NCI-H748 treated with DMSO at 0.1 percent for 48 hours (cell line): ENCODE data around the gene OR1K1.

Source experiments
- DNase-seq: peaks from one replicate; lab custom pipeline; 2025; lab: John Stamatoyannopoulos, UW

OR1K1 gene, protein sequence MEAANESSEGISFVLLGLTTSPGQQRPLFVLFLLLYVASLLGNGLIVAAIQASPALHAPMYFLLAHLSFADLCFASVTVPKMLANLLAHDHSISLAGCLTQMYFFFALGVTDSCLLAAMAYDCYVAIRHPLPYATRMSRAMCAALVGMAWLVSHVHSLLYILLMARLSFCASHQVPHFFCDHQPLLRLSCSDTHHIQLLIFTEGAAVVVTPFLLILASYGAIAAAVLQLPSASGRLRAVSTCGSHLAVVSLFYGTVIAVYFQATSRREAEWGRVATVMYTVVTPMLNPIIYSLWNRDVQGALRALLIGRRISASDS

GRCh38 chr9:122800066-122801060, at the start of gene OR1K1:
Gene OR1K1, plus strand, starts transcription at chr9:122800123. Its CDS starts 0 bp downstream, at chr9:122800123.
- DNase-seq, result no peak

GRCh38 chr9:122754825-122755224, 45.1 kb upstream of the OR1K1 start:
- no peak for DNase-seq

- DNase-seq, result no peak
Measured at GRCh38 chr9:122767817-122768216, 32.1 kb upstream of the OR1K1 start.

GRCh38 chr9:122777052-122777451, 22.9 kb upstream of the OR1K1 start:
- no peak for DNase-seq

GRCh38 chr9:122777935-122778627, 21.8 kb upstream of the OR1K1 start:
- no peak for DNase-seq

- no peak for DNase-seq
Measured at GRCh38 chr9:122779181-122779580, 20.7 kb upstream of the OR1K1 start.

- no peak for DNase-seq
Measured at GRCh38 chr9:122780026-122780425, 19.9 kb upstream of the OR1K1 start.

DNA sequence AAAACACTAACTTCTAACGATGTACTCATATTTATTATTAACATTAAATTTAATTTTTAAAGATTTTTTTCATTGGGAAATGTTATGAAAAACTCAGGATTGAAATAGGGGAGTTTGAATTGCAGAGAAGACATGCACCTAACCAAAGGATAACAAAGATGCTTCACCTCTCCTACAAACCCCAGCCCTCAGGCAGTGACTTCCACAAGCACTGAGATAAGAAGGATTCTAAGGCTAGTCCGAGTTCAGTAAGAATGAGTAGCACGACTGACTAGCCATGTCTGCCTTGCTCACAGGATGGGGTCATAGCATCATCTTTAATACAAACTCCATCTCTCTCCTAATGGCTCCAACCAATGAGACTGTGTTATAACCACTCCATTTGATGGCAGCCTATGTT, 18.3 kb upstream of the OR1K1 start:
- DNase-seq, result no peak

GRCh38 chr9:122785269-122785668, 14.7 kb upstream of the OR1K1 start:
- no peak for DNase-seq

GRCh38 chr9:122786338-122786737, 13.6 kb upstream of the OR1K1 start:
- DNase-seq, result no peak

GRCh38 chr9:122788831-122789230, 11.1 kb upstream of the OR1K1 start, which contains the start of gene OR5C1:
Gene OR5C1, plus strand, starts transcription at chr9:122788933. Its CDS starts 0 bp downstream, at chr9:122788933.
- DNase-seq, result no peak

- no peak for DNase-seq
Measured at GRCh38 chr9:122789256-122790046, 10.5 kb upstream of the OR1K1 start.

GRCh38 chr9:122791872-122792669, 7.9 kb upstream of the OR1K1 start:
- no peak for DNase-seq

- no peak for DNase-seq
Measured at GRCh38 chr9:122797316-122798063, 2.4 kb upstream of the OR1K1 start.

DNA sequence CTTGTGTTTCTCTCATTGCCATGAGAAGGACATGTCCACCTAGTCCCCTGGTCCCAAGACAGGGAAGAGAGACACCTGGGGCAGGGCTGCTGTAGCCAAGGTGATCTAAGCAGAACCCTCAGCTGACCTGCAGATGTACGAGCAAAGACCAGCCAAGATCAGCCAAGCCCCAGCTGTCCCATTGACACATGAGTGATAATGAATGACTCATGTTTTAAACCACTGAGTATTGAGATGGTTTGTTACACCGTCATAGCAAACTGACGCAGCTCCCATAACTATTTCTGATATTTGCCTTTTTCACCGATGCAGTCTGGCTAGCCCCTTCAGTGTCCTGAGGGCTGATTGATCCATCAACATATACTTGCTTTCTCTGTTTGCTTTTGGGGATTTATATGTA, 6.7 kb downstream of the OR1K1 start:
- DNase-seq, result no peak

DNA sequence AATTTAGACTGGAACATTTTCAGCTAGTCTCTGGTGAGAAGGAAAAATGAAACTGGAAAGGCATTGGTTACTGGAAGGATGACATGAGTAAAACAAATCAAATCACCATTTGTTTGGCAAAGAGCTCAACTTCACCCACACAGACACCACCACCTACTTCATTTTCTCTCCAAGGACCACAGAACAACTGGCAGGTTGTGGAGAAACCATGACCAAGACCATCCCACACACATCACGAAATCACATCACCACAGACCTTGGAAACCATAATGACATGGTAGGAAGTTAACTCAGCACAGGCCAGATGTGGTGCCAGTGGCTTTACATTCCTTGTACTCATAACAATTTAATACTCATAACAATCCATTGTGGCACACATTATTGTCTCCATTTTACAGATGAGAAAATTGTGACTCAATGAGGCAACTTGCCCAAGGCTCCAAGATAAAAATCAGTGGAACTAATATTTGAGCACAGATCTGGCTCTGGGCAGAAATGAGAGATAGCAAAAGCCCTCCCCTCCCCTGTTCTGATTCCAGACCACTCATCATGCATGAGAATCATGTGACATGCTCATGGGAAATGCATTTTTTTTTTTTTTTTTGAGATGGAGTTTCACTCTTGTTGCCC, 7.5 kb downstream of the OR1K1 start:
- no peak for DNase-seq

DNA sequence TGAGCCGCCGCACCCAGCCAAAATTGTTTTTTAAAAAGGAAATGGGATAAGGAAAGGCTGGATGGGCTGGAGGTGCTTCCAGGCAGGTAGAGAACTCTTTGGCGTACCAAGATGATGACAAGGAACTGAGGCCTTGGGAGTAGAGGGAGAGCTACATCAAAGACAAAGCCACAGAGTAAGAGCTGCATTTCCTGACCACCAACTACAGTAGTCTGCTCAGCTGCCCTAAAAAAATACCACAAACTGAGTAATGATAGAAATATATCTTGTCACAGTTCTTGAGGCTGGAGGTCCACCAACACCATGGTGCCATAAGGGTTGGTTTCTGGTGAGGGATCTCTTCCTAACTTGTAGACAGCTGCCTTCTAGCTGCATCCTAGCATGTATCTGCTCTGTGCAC, 8.2 kb downstream of the OR1K1 start:
- no peak for DNase-seq

GRCh38 chr9:122809261-122809660, 9.3 kb downstream of the OR1K1 start:
- peak; percentile 95 for DNase-seq

- peak; percentile 85 for DNase-seq
Measured at GRCh38 chr9:122810306-122810946, 10.5 kb downstream of the OR1K1 start.
